Uterus (tissue), 4 donors: ENCODE results near the gene AK2. TPM values are rescaled to one million over a fixed set of nuclear protein-coding genes. Genes with fewer than 3 reads are reported as not detected.

Experiments used
- DNase-seq, 2 donors: peaks; one replicate each; pipeline ENCODE4 v3.0.0-alpha.2; 2019 to 2020
- H3K27ac ChIP-seq, 2 donors: fragments of 200-600 bp; sonication (generic); 1 replicate in 1 of 2; 2 replicates in 1 of 2; pipeline ENCODE4 v1.5.1; 2016 to 2018
- H3K27me3 ChIP-seq, 2 donors: fragments of 200-600 bp; sonication (generic); one replicate each; pipeline ENCODE4 v1.5.1; 2018 to 2019; ENCODE audit warnings: control low read depth in 1 of 2
- H3K36me3 ChIP-seq, 2 donors: fragments of 200-600 bp; sonication (generic); one replicate each; pipeline ENCODE4 v1.5.1; 2019; ENCODE audit warnings: control low read depth in 1 of 2
- H3K4me1 ChIP-seq, 2 donors: fragments of 200-600 bp; sonication (generic); one replicate each; pipeline ENCODE4 v1.5.1; 2018 to 2019; ENCODE audit warnings: control low read depth in 1 of 2
- H3K4me3 ChIP-seq, 2 donors: fragments of 200-600 bp; sonication (generic); 1 replicate in 1 of 2; 2 replicates in 1 of 2; pipeline ENCODE4 v1.5.1; 2018 to 2019; ENCODE audit warnings: mild to moderate bottlenecking in 1 of 2
- H3K9me3 ChIP-seq, 2 donors: fragments of 200-600 bp; sonication (generic); one replicate each; pipeline ENCODE4 v1.5.1; 2019; ENCODE audit warnings: control low read depth in 1 of 2
- POLR2A ChIP-seq, 2 donors: fragments of 450-650 bp; IDR thresholded peaks; one replicate each; pipeline ENCODE4 v1.6.1; 2016; ENCODE audit warnings: antibody characterized with exemption in 2 of 2, mild to moderate bottlenecking in 1 of 2, moderate library complexity in 1 of 2
- intact Hi-C: fragments of 100-400 bp; cut with DNase I; formaldehyde crosslinking; loops from one replicate; pipeline ENCODE4 v1.15.1; 2023; ENCODE audit warnings: low total_unique reads
- total RNA-seq, 4 donors: library from RNA; depleted of rRNA in 3 of 4; stranded (reverse); fragments of >200 nt in 3 of 4; gene quantifications; one replicate each; pipeline versions ENCODE4 v1.1.0 to v1.2.4, GENCODE V29; 2014 to 2023
- TF ChIP-seq, protein P1 (sequence below), 4 experiments: fragments of 200-600 bp in 2 of 4; fragments of 450-650 bp in 2 of 4; sonication (generic) in 2 of 4; IDR thresholded peaks; one replicate each; pipeline ENCODE4 v1.5.1; 2016 to 2019; ENCODE audit warnings: antibody characterized with exemption in 4 of 4, mild to moderate bottlenecking in 2 of 4, moderate library complexity in 1 of 4
- donor health status: DM: yes; HTN: yes; CAD: no.

Gene AK2
- total RNA-seq, 4 donors from 2014 or later: 47.6 to 126 (median 89.2) TPM

DNA sequence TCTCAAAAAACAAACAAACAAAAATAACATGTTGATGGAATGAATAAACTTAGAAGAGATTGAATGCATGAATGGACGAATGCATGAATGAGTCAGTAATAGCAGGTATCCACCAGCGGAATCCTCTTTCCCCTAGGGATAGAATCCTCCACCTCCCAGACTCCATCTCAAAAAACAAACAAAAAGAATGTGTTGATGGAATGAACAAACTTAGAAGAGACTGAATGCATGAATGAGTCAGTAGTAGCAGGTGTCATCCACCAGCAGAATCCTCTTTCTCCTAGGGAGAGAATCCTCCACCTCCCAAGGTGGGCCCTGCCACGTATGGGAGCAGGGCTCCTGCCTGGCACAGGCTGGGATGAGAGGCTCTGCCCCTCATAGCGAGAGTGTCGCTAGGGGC lies 45.3 kb downstream of the AK2 start:
- intact Hi-C loops: no loop called here
- no peak overlapping the region for H3K4me3 ChIP-seq
- H3K9me3 ChIP-seq: no peaks in the 10 kb centered on the region
- DNase-seq: no peak
- H3K27me3 ChIP-seq: no peaks in the 10 kb centered on the region
- TF ChIP-seq, protein P1, sequence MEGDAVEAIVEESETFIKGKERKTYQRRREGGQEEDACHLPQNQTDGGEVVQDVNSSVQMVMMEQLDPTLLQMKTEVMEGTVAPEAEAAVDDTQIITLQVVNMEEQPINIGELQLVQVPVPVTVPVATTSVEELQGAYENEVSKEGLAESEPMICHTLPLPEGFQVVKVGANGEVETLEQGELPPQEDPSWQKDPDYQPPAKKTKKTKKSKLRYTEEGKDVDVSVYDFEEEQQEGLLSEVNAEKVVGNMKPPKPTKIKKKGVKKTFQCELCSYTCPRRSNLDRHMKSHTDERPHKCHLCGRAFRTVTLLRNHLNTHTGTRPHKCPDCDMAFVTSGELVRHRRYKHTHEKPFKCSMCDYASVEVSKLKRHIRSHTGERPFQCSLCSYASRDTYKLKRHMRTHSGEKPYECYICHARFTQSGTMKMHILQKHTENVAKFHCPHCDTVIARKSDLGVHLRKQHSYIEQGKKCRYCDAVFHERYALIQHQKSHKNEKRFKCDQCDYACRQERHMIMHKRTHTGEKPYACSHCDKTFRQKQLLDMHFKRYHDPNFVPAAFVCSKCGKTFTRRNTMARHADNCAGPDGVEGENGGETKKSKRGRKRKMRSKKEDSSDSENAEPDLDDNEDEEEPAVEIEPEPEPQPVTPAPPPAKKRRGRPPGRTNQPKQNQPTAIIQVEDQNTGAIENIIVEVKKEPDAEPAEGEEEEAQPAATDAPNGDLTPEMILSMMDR (IDR thresholded peaks at IDR 0.05): no peak
- TF ChIP-seq POLR2A (IDR thresholded peaks at IDR 0.05): no peak
- H3K36me3 ChIP-seq: no peaks in the 10 kb centered on the region
- H3K27ac ChIP-seq: no peak overlapping the region
- H3K4me1 ChIP-seq: peaks cover 3 to 7% of the 10 kb centered on the region in 2 donors

GRCh38 chr1:32990887-32991286 lies 45.8 kb downstream of the AK2 start:
- no peaks in the 10 kb centered on the region for H3K36me3 ChIP-seq
- no peak for TF ChIP-seq POLR2A (IDR thresholded peaks at IDR 0.05)
- TF ChIP-seq, protein P1 (IDR thresholded peaks at IDR 0.05): no peak
- no peak overlapping the region for H3K27ac ChIP-seq
- intact Hi-C loops: no loop called here
- no peaks in the 10 kb centered on the region for H3K9me3 ChIP-seq
- no peak overlapping the region for H3K4me3 ChIP-seq
- peaks cover 3 to 7% of the 10 kb centered on the region in 2 donors for H3K4me1 ChIP-seq
- no peaks in the 10 kb centered on the region for H3K27me3 ChIP-seq
- DNase-seq: no peak

GRCh38 chr1:32989160-32990050 lies 47.3 kb downstream of the AK2 start:
- Histone ChIP-seq H3K27ac (peak overlapping the region; percentile 63 to 78), H3K9me3 (no peaks in the 10 kb centered on the region), H3K36me3 (no peaks in the 10 kb centered on the region), H3K4me1 (peaks cover 3 to 7% of the 10 kb centered on the region in 2 donors), H3K4me3 (no peak overlapping the region), H3K27me3 (no peaks in the 10 kb centered on the region)
- no peak for TF ChIP-seq POLR2A (IDR thresholded peaks at IDR 0.05)
- TF ChIP-seq, protein P1 (IDR thresholded peaks at IDR 0.05): no peak
- intact Hi-C loops: no loop called here
- DNase-seq: peak; percentile 75 to 82

DNA sequence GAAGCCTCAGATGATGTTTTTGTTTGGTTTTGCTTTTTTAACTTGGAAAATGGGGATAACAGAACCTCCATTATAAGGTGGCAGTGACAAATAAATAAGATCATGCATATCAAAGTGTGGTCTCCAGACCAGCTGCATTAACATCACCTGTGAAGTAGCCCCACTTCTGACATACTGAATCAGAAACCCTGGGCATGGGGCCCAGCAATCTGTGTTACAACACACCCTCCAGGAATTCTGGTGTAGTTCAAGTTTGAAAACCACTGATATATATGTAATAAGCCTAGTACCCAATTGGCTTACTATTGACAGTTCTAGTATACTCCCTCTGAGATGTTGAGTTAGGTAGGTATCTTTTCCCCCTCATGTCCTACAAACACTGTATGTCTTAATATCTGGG lies 48.0 kb downstream of the AK2 start:
- H3K27ac ChIP-seq: peak overlapping the region; percentile 63 to 78
- no peak for DNase-seq

DNA sequence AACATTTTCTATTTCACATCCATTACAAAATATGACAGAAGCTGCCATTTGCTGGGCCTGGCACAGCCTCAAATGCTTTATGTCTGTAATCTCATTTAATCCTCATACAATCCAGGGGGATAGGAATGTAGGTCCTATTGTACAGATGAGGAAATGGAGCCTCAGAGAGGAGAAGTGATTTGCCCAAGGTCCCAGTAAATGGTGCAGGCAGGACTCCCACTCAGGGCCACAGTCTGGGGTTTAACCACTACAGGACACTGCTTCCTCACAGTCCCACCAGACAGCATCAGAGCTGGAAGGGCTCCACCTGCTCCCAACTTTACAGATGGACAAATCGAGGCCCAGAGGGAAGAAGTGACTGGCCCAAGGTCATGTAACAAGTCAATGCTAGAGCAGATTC lies 51.5 kb downstream of the AK2 start:
- H3K4me3 ChIP-seq: no peak overlapping the region
- no peak for TF ChIP-seq POLR2A (IDR thresholded peaks at IDR 0.05)
- TF ChIP-seq, protein P1 (IDR thresholded peaks at IDR 0.05): no peak
- H3K27me3 ChIP-seq: no peaks in the 10 kb centered on the region
- H3K9me3 ChIP-seq: no peaks in the 10 kb centered on the region
- no peak for DNase-seq
- peaks cover 3 to 7% of the 10 kb centered on the region in 2 donors for H3K4me1 ChIP-seq
- intact Hi-C loops: no loop called here
- H3K27ac ChIP-seq: no peak overlapping the region
- H3K36me3 ChIP-seq: no peaks in the 10 kb centered on the region

More for the DNA sequence above, 48.0 kb downstream of the AK2 start:
- Histone ChIP-seq H3K36me3 (no peaks in the 10 kb centered on the region), H3K9me3 (no peaks in the 10 kb centered on the region), H3K27me3 (no peaks in the 10 kb centered on the region), H3K4me1 (peaks cover 3 to 7% of the 10 kb centered on the region in 2 donors), H3K4me3 (no peak overlapping the region)
- TF ChIP-seq POLR2A (IDR thresholded peaks at IDR 0.05): no peak
- TF ChIP-seq, protein P1 (IDR thresholded peaks at IDR 0.05): no peak
- intact Hi-C loops: no loop called here
